Hematopoietic multipotent progenitor cell (in vitro differentiated cells): ENCODE measurements around the gene ZFP36L1. TPM values are rescaled to one million over a fixed set of nuclear protein-coding genes. Genes with fewer than 3 reads are reported as not detected.

Experiments
- DNase-seq, 3 donors: peaks; one replicate each; pipeline ENCODE4 v3.0.0-alpha.2; 2011 to 2015; ENCODE audit warnings: low read depth in 2 of 3, low spot score in 2 of 3
- total RNA-seq: library from RNA; depleted of rRNA; stranded (reverse); fragments of >200 nt; gene quantifications from one replicate; pipeline ENCODE4 v1.2.3, GENCODE V29; 2012

ZFP36L1 gene
- total RNA-seq, 1 donor, result 39.3 TPM

- no peak for DNase-seq
These were observed 48.3 kb downstream of the ZFP36L1 start for GRCh38 chr14:68744613-68745012.

DNA sequence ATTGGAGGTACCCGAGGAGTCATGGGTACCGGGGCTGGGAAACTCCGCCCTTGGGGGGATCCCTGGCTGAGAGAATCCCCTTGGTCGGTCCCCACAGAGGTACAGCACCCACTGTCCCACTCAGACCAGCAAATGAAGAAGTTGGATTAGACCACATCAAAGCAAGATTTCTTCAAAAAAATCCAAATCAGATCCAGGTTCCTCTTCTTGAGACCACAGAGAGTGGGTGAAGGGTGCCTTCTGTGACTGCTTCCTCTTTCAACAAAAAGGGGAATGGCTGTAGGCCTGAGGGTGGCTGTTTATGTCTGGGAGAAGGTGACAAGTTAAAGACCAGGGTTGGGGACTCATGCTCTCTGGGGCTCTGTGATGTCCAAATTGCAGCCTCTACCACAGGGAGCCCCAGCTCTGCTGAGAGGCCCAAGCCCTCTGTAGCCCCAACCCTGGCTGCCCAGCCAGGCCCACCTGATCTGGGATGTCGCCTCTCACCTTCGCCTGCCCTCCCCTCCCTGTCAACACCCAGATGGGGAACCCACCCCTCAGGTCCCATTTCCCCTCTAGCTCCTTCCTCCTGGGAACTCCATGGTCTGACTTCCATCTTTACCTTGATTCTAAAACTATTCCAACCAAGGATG lies 50.9 kb downstream of the ZFP36L1 start:
- peak in 2 of 3 donors; percentile 87 to 98 for DNase-seq

DNA sequence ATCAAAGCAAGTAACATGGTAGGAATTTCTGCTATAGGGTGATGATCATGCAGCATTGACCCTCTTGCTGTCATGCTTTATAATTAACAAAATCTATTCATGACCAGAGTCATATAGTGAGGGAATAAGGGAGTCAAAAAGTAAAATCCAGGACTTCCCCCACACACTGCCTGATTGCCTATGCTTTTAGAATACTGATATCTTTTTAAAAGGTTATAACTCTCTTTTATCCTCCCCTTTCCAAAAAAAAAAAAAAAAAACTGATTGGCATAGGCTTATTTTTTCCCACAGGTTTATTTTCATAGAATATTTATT lies 51.4 kb downstream of the ZFP36L1 start:
- DNase-seq, result no peak

DNA sequence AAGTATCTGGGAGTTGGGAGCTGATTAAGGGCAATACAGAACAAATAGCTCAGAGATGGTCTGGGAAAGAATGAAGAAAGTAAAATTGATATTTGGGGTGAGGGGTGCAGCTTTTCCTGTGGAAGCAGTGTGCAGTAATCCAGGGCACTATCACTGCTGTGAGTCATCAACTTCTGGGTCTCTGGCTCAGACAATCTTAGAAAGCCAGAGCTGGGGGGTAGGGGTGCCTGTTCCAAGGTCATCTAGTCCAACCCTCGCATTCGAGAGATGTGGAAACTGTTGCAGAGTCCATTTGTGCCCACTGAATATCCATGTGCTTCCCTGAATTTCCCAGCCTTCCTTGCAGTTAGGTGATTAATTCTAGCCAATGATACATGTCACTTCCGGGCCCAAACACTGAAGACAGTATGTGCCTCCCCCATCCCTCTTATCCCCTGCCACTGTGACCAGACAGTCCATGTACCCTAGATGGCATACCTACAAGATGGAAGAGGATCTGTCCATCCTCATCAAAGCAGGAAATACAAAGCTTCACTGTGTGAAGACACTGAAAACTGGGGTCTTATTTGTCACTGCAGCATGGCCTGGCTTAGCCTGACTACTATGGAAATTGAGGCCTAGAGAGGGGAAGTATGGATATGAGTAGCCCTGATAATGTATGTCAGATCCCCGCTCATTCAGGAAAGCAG lies 51.9 kb downstream of the ZFP36L1 start:
- DNase-seq, result no peak

DNA sequence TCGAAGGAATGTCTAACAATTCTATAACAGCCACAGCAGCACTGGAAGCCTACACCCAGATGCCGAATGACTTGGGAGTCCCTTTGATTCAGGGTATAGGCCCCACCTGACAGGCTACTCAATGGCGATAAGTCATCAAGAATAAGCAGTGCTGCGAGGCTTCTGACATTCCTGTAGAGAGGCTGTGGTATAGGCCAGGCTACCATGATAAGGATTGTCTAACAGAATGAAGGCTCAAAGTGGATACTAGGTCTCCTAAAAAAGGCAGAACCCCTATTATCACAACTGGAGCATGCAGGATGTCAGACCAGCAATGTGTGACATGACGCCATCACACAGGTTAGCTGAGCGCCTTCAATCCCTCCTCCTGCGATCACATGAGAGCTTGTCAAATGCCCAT lies 53.2 kb downstream of the ZFP36L1 start:
- DNase-seq, result no peak

DNA sequence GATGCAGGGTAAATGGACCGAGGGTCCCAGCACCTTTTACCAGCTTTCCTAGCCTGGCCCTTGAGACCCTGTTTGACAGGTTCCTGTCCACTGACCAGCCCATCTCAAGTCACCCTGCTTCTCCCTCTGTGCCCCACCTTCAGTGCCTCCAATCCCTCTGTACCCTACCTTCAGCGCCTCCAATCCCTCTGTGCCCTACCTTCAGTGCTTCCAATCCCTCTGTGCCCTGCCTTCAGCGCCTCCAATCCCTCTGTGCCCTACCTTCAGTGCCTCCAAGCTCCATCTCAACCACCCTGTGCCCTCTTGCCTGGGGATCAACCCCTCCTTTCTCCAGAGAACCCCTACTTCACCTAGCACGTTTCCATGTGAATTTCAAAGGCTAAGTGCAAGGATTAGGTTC lies 54.3 kb downstream of the ZFP36L1 start:
- no peak for DNase-seq

Other genes starting within 250 kb of the ZFP36L1 start
- gene ACTN1, start 186.2 kb upstream of the ZFP36L1 start, total RNA-seq, result 62.5 TPM